AG08395 (cell line): ENCODE measurements around the gene GON7.
A peak's percentile ranks its signal among the peaks of the same experiment; 100 is the strongest.
"Not testable (repeated sequence)": the region's sequence is repeated elsewhere in the genome, so short reads cannot be mapped to it uniquely, and the experiment has no call there.

Source experiments
- DNase-seq: peaks from one replicate; pipeline ENCODE4 v3.0.0; 2012; ENCODE audit warnings: mixed read lengths, low spot score

Gene GON7

DNA sequence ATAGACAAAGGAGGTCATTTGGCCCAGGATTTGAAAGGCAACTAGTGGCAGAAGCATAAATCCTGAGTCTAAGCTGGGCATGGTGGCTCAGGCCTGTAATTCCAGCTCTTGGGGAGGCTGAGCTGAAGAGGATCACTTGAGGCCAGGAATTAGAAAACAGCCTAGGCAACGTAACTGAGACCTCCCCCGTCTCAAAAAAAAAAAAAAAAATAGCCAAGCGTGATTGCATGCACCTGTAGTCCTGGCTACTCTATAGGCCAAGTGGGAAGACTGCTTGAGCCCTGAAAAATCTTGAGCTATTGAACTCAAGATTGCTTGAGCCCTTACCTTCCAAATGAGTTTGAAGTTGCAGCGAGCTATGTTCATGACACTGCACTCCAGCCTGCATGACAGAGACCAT lies 7.8 kb downstream of the GON7 start:
- DNase-seq: no peak

DNA sequence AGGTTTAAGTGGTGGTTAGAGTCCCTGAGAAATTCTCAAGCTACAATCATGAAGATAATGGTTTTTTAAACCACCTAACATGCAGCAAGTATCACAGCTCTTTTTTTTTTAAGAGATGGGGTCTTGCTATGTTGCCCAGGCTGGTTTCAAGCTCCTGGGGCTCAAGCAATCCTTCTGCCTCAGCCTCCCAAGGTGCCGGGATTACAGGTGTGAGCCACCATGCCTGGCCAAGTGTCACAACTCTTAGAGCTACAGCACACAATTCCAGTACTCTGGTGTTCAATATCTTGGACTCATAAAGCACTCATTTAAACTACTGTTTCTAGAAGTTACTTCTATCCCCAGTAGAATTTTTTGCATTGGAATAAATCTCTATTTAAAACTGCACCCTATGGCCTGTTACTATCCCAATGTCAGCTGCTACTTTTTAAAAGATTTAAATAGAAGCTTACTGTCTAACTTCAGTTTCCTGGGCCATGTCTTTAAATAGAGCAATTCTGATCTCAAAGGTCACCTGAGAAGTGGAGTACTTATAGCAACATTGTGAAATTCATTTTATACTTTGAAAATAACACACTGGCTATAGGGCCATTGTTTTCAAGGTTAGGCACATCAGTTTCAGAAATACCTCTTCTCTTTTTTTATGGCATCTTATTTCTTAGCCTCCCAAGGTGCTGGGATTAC lies 11.4 kb downstream of the GON7 start:
- DNase-seq: no peak

DNA sequence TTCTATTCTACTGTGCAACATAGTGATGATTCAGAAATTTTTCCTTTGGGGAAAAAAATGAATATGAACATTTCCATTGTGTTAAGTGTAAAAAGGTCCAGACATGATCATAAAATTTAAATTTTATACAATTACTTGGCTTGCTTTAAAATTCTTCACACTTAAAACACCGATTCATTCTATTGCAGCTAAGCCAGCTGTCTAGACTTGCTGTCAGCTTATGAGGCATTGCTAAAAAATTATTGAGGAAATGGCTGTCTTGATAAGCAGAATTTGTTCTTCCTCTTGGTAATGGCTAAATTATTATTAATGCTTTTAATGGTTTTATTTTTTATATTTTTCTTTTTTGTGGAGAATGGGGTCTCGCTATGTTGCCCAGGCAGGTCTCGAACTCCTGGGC lies 19.9 kb downstream of the GON7 start:
- DNase-seq: no peak

DNA sequence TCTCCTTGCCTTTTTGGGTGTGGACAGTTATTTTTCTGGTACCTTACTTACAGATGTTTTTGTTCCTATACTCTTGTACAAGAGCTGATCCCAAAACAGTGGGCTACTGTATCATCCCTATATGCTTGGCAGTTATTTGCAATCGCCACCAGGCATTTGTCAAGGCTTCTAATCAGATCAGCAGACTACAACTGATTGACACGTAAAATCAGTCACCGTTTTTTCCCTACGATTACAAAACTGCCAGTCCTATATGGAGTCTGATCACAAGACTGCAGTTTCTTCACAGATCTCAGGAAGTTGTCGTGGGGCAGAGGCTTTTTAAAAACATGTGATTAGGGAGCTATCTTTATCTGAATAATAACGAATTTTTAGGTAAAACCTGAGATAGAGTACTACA lies 20.4 kb downstream of the GON7 start:
- no peak for DNase-seq

DNA sequence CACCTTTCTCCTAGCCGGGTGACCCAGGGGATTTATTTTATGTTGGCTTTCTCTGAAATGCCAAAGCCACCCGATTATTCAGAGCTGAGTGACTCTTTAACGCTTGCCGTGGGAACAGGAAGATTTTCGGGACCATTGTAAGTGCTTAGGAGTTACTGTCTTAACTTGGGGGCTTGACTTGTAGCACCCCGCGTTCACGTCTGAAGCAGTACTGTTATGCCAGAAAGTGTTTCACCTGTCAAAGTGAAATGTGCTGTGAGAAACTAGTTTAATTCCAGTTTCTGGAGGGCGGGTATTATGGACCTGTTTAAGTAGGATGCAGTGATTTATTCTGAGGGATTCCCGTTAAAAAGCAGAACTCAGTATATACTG lies 21.5 kb downstream of the GON7 start:
- DNase-seq: no peak

DNA sequence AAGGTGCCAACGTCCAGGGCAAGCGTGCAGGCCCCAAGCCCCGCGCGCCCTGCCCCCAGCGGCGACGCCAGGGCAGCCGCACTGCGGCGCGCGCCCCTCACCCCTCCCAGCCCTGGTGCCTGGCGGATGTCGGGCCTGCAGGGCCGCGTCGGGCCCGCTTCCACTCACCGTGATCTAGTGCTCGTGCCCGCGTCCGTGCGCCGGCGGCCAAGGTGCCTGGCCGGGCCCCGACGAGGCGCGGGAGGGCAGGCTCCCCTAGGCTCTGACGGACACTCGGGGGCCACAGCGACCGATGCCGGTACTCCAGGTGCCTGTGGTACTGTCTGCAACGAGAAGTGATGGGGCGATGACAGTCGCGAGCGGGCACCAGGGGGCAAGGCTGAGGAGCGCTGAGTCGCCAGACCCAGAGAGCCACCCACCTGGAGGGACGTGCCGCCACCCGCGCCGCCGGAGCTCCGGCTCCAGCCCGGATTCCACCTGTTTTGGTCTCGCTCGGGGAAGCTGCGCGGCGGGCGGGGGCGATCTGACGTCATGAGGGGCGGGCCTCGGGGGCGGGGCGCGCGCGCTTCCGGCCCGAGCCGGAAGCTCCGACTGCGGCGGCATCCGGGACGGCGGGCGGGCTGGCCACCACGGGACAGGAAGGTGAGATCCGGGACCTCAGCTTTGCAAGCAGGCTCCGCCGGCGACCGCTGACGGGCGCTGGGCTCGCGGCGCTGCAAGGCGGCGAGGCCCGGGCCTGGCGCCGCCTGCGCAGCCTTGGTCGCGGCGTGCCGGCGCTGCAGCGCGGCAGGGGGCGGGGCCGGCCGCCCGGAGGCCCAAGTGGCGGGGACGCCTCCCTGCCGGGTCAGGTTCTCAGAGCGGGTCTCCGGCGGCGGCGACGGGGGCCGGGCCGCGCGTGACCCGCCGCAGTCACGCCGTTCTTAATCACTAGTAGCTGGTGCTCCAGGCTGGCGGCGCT lies 22.2 kb downstream of the GON7 start, which contains the start of the genes LYSET and MOAP1:
TSS of gene LYSET (plus strand) at position 927 of the 958 bp plus-strand sequence. CDS start 89 bp downstream, outside the sequence.
TSS of gene MOAP1 (minus strand) at position 507 of the 958 bp plus-strand sequence. CDS start 655 bp downstream, outside the sequence.
- DNase-seq: peak; percentile 92

DNA sequence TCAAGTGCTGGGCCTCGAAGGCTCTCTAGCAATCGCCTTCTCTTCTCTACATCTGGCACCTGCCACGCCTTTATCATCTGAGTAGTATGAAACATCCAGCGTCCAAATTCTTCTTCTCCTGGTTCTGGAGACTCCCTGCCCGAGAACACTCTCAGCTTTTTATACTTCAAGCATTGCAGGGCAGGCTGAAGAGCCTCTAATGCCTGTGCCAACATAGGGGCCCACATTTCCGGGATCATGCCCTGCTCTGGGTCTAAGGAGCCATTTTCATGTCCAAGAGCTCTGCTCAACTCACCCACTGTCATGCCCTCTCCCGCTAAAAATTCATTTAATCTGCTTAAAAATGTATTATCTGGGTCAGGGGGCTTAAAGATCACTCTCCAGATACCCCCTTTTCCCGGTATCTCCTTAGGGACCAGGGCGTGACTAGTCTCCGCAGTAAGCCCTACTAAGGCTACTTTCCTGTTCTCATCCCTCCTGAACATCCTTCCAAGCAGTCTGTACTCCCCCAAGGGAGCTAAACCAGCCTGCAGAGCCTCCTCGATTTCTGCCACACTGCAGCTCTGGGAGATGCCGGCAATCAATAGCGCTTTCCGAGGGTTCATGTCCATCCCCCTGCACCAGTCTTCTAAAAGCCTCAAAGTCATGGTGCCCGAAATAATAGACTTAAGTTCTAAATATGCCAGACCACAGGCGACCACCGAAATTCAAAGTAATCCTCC lies 23.1 kb downstream of the GON7 start:
- DNase-seq: no peak

DNA sequence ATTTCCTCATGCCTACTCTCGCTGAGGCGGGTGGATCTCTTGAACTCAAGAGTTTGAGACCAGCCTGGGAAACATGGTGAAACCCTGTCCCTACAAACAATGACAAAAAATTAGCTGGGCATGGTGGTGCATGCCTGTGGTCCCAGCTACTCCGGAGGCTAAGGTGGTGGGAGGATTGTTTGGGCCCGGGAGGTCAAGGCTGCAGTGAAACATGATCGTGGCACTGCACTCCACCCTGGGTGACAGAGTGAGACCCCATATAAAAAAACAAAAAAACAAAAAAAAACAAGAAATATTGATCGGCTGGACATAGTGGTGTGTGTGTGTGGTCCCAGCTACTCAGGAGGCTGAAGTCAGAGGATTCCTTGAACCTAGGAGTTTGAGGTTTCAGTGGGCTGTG lies 31.4 kb downstream of the GON7 start:
- DNase-seq: no peak

DNA sequence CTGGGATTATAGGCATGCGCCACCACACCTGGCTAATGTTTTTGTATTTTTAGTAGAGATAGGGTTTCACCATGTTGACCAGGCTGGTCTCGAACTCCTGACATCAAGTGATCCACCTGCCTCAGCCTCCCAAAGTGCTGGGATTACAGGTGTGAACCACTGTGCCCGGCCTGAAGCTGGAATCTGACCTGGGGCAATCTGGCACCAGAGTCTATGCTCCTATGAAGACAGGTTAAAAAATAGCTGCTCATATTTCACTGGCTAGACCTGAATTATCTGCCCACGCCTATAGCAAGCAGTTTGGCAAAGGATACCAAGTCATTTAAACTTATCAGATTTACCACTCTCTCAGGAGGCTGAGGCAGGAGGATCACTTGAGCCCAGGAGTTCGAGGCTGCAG lies 32.1 kb downstream of the GON7 start:
- DNase-seq: not testable (repeated sequence)

DNA sequence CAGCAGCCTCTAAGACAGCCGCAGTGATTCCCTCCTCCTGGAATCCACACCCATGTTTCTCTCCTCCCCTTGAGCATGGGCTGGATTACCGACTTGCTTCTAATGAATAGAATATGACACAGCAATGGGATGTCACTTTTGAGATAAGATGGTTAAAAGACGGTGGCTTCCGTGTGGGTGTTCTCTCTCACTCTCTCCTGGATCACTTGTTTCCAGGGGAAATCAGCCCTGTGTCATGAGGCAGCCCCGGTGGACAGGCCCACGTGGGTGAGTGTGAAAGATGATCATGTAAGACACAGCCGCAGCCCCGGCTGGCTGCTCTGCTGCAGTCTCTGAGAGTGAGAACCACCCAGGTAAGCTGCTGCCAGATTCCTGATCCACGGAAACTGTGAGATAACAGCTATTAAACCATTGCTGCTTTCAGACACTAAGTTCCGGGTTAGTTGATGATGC lies 32.9 kb downstream of the GON7 start:
- DNase-seq: peak; percentile 4

DNA sequence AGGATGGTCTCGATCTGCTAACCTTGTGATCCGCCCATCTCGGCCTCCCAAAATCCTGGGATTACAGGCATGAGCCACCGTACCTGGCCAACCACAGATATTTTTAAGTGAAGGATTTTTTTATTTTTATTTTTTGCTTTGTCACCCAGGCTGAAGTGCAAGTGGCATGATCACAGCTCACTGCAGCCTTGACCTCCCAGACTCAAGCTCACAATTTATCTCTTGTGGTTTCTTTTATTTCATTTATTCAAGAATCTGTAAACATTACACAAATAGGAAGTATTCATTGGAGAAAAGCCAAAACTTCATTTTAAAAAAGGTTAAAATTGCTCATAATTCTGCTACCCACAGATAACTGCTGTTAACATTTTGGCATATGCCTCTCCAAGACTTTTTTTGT lies 35.5 kb downstream of the GON7 start:
- no peak for DNase-seq

DNA sequence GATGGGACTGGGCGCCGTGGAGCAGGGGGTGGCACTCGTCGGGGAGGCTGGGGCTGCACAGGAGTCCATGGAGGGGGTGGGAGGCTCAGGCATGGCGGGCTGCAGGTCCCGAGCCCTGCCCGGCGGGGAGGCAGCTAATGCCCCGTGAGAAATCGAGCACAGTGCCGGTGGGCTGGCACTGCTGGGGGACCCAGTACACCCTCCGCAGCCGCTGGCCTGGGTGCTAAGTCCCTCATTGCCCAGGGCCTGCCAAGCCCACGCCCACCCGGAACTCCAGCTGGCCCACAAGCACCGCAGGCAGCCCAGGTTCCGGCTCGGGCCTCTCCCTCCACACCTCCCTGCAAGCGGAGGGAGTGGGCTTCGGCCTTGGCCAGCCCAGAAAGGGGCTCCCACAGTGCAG lies 36.7 kb downstream of the GON7 start:
- DNase-seq: not testable (repeated sequence)

DNA sequence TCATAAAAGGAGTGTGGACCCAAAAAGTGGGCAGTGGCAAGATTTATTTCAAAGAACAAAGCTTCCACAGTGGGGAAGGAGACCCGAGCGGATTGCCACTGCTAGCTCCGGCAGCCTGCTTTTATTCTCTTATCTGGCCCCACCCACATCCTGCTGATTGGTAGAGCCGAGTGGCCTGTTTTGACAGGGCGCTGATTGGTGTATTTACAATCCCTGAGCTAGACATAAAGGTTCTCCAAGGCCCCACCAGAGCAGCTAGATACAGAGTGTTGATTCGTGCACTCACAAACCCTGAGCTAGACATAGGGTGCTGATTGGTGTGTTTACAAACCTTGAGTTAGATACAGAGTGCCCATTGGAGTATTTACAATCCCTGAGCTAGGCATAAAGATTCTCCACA lies 37.2 kb downstream of the GON7 start:
- not testable (repeated sequence) for DNase-seq

DNA sequence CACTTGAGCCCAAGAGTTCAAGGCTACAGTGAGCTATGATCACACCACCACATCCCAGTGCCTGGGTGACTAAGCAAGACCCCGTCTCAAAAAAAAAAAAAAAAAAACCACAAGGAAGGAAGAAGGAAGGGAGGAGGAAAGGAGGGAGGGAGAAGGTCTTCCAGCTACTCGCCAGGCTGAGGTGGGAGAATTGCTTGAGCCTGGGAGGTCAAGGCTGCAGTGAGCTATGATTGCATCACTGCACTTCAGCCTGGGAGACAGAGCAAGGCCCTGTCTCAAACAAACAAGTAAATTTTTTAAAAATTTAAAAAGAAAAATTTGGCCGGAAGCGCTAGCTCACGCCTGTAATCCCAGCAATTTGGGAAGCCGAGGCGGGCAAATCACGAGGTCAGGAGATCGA lies 38.3 kb downstream of the GON7 start:
- DNase-seq: not testable (repeated sequence)

DNA sequence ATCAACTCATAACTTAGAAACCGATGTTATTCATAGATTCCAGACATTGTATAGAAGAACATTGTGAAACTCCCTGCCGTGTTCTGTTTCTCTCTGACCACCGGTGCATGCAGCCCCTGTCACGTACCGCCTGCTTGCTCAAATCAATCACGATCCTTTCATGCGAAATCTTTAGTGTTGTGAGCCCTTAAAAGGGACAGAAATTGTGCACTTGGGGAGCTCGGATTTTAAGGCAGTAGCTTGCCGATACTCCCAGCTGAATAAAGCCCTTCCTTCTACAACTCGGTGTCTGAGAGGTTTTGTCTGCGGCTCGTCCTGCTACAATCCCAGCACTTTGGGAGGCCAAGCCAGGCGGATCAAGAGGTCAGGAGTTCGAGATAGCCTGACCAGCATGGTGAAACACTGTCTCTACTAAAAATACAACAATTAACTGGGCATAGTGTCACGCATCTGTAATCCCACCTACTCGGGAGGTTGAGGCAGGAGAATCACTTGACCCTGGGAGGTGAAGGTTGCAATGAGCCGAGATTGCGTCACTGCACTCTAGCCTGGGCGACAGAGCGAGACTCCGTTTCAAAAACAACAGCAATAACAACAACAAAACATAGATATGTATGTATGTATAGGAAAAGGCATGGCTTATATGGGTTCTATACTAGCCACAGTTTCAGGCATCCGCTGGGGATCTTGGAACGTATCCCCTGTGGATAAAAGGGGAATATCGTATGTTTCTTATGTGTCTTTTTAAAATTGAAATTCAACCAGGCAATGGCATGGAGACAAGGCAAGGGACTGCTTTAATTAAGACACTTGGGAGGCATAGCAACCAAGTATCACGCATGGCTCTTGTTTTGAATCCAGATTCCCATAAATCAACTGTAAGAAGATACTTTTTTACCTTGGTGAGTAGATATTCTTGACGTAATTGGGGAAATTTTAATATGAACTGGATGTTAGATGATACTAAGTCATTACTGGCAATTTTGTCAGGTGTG lies 41.3 kb downstream of the GON7 start:
- DNase-seq: not testable (repeated sequence)

DNA sequence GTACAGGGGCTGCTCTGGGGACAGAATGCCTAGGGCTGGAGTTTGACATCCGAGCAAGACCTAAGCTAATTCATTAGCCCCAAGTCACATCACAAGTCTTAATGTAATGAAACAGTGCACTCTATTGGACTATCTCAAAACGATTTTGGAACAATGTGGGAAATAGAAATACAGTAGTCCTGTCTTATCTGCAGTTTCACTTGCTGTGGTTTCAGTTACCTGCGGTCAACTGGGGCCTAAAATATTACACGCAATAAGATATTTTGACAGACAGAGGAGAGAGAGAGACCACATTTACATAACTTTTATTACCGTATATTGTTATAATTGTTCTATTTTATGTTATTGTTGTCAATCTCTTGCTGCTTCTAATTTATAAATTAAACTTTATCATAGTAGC lies 43.3 kb downstream of the GON7 start:
- no peak for DNase-seq

DNA sequence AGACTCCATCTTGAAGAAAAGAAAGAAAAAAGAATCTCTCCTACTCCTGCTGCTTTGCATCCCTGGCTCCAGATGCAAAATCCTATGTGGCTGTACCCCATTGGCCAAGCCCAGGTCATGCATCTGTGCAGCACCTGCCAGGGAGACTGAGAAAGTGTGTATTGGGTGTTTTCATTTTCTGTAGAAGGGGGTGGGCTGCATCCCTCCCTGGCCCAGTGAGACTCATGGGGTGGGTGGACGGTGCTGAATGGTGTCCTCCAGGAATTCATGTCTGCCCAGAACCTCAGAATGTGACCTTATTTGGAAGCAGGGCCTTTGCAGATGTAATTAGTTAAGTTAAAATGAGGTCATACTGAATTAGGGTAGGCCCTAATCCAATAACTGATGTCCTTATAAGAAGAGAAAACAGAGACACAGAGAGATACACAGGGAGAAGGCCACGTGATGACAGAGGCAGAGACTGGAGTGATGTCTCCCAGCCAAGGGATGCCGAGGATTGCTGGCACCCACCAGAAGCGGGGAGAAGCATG lies 45.4 kb downstream of the GON7 start:
- DNase-seq: no peak

DNA sequence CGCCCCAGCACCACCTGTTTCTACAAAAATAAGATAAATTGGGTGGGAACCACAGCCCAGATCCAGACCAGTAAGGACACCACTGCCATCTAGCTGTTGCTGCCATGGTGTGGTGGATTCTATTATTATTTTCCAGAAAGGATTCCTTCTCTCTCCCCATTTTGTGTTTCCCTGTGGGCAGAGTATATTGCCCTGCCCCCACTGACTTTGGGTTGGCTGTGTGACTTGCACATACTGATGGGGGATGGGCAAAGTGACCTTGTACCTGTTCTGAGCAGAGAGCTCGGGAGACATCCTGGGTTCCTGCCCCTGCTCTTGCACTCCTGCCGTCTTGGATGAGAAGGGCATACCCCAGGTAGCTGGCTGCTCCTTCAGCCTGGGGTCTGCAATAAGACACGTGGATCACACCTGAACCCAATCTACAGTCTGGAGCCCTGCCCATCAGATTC lies 46.5 kb downstream of the GON7 start:
- DNase-seq: peak; percentile 35

DNA sequence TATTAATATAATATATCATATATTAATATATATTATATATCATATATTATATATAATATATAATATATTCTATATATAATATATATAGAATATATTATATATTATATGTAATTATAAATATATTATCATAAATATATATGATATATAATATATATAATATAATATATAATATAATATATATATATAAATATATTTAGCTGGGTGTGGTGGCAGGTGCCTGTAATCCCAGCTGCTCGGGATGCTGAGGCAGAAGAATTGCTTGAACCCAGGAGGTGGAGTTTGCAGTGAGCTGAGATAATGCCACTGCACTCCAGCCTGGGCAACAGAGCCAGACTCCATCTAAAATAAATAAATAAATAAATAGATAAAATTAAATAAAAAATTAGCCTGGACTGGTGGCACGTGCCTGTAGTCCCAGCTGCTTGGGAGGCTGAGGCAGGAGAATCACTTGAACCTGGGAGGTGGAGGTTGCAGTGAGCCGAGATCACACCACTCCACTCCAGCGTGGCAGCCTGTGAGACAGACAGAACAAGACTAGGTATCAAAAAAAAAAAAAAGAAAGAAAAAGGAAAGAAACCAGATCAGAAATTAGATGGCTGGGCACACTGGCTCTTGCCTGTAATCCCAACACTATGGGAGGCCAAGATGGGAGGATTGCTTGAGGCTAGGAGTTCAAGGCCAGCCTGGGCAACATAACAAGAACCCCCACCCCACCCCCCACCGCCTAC lies 47.1 kb downstream of the GON7 start:
- DNase-seq: not testable (repeated sequence)

DNA sequence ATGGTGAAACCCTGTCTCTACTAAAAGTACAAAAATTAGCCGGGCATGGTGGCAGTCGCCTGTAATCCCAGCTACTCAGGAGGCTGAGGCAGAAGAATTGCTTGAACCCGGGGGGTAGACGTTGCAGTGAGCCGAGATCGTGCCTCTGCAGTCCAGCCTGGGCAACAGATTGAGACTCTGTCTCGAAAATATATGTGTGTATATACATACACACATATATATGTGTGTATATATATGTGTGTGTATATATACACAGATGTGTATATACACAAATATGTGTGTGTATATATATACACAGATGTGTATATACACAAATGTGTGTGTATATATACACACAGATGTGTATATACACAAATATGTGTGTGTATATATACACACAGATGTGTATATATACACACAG lies 48.5 kb downstream of the GON7 start:
- not testable (repeated sequence) for DNase-seq
